ENCODE results near the gene MAP3K12. TPM values are rescaled to one million over a fixed set of nuclear protein-coding genes. Genes with fewer than 3 reads are reported as not detected.
A peak's percentile ranks its signal among the peaks of the same experiment; 100 is the strongest.
"Not testable (repeated sequence)": the region's sequence is repeated elsewhere in the genome, so short reads cannot be mapped to it uniquely, and the experiment has no call there.

MAP3K12 gene
- total RNA-seq, 1 donor from 2014 or later = 2.0 TPM

DNA sequence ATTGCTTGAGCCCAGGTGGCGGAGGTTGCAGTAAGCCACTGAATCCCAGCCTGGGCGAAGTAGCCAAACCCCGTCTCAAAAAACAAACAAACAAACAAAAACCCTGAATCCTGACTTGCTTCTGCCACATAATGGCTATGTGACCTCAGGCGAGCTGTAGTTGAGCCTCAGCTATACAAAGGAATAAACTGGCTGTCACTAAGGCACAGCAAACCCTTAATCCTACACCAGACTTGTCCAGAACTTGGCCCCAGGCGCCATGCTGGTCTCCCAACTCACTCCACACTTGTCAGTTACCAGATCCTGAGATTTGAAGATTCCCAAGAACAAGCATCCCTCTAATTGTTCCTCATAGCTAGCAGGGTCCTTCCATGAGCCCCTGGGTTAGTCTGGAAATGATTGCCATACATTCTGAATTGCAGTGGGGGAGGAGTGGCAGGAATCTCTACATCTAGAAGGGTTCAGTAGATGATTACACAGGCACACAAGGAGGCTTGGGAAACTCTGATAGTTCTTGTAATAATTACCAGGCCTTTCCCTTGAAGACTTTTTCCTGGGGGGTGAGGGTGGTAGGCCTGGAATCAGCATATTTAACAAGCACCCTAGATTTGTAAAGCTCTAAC lies 9.9 kb downstream of the MAP3K12 start:
- ATAC-seq = no peak

DNA sequence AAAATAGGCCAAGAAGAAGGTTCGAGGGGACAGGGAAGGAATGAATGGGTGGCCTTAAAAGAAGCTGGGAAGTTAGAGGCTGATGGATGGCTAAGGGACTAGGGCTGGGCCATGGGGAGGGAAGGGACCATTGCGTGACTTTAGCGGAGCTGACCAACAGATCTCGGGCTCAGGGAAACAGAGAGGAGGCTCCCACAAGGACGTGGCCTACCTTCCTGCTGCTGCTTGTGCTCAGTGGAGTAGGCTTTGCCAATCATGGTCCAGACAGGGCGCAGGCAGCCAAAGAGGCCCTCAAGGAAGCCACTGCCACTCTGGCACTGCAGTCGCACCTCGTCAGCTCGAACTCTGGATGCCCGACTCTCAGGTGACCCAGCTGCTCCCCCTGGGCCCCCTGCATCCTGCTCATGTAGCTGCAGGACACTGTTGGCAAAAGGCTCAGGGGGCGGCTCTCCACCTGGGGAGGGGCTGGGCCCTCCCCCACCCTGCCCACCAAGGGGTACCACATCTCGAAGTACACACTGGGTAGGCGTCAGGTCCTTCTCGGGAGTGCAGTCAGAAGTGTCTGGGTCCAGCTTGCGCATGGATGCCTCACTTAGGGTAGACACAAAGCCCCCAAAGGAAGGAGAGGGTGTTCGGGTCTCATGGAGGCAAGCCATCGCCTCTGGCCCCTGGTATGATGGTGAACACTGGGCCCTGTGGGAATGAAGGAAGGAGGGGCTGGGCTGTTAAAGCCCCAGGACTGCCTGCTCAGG lies 12.3 kb downstream of the MAP3K12 start:
- peak; percentile 2 for ATAC-seq

DNA sequence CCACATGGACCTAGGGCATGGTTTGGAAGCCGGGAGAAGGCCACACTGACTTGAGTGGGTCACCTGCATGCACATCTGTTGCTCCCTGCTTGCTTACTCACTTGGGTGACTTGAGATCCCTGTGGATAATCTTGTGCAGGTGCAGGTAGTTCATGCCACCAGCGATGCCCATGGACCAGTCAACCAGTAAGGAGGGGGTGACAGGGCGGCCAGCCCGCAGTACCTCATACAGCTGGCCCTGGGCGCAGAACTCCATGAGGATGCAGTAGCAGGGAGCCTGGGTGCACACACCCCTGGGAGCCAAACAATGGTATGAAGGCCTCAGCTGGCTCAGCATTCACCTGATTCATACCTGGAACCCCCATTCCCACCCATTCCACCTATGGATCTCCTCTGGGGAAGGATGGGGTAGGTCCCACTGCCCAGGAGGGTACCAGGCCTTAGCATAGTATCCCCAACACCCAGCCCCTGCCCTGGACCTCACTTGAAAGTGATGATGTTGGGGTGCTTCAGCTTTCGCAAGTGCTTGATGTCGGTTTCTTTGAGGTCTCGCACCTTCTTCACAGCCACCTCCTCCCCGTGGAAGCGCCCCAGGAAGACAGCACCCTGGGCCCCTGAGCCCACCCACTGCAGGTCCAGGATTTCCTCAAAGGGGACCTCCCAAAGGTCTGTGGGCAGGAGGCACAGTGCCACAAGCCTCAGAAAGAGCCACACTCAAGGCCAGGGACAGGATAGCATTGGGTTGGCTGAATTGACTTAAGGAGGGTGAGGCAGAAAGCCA lies 13.1 kb downstream of the MAP3K12 start:
- no peak for ATAC-seq

DNA sequence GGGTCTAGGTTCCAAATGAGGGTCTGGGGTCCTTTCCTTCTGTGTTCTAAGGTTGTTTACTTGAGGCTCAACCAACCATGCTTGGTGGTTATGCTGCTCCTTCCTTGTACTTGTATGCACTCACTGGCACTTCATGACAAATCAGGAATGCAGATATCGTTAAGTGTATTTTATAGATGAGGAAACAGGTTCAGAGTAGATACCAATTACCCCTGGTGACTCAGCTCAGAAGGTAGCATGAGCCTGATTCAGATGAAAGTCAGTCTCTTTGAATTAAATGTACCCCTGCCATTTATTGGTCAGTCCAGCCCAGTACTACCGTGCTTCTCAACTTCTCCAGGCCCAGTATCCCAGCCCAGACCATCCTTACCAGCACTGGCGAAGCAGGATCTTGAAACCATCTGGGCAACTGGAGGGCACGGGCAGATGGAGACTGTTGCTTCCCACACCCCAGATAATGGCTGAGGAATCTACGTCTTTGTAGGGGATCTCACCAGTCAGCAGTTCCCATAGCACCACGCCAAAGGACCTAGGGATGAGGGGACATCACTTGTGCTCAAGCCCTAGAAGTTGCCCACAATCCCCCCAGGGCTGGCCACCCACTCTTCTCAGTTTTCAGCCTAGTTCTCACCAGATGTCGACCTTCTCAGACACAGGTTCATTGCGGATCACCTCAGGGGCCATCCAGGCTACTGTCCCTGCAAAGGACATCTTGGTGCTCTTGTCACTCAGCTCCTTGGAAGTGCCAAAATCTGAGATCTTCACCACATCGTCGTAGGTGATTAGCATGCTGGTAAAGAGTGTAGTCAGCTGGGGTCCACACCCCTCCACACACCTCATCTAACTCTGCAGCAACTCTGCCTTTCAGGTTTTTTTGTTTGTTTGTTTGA lies 14.3 kb downstream of the MAP3K12 start:
- ATAC-seq = no peak

DNA sequence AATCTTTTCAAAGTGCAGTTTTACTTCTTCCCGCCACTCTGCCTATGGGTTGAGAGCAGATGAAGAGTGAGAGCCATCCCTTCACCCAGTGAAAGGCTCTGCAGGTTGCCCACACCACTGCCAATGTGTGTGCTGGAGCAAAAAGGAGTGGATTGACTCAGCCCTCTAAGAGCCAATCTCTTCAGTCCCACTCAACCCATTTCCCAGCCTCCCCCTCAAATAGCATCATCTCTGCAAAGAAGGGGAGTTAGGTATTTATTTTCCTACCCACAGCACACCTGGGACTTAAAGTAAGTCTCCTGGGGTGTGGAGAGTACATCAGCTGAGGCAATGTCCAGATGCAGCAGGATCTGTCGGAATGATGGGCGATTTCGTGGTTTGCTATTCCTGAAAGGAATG lies 15.3 kb downstream of the MAP3K12 start:
- ATAC-seq = no peak

DNA sequence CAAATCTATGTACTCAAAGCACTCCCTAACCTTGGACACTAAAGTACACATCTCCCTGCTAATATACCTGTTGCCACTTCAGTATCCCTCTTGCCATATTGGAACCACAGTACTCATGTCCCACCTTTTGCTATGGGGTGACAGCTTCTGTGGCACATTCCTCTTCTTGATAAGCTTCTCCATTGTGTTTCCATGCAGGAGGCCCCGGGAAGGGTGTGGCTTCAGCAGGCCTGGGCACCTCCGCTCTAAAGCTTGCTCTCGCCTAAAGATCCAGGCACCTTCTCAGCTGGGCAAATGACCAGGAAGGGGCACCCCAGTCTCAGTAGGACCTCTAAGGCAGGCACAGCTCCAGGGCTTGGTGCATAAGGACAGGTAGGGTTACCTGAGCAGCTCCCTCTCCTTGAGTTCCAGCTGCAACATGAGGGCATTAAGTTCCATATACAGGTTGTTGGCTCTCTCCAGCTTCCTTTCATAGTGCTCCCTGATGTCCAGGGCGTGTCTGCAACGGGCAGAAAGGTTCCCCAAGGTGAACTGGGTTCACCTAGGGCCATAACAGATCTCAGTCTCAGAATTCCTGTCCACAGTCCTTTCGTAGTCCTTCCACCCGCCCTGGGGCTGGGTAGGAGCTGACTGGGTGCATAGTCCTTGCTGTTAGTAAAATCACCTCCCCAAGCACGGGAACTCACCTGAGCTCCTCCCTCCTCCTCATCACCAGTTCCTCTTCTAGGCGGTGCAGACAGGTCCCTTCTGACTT lies 15.9 kb downstream of the MAP3K12 start:
- peak; percentile 30 for ATAC-seq

DNA sequence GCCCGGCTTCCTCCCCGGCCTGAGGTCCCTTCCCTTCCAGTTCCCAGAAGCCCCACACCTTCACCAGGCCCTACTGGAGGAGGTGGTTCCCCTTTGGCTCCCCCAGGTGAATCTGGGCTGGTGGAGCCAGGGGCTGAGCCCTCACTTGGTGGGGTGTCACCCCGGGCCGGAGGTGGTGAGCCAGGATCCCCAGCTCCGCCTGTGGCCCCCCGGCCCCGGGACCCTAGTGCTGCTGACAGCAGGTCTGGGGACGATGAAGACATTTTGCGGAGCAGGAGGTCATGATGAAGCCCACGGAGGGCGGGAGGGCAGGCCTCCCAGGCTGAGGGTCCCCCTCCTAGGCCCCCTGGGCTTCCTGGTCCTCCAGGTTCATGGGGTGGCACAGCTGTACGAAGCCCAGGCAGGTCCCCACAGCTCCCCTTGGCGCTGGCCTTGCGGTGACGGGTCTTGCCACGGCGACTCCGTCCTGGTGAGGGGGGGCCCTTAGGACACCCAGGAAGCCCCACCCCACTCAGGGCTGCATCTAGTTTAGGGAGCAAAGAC lies 16.6 kb downstream of the MAP3K12 start:
- ATAC-seq = peak; percentile 12

DNA sequence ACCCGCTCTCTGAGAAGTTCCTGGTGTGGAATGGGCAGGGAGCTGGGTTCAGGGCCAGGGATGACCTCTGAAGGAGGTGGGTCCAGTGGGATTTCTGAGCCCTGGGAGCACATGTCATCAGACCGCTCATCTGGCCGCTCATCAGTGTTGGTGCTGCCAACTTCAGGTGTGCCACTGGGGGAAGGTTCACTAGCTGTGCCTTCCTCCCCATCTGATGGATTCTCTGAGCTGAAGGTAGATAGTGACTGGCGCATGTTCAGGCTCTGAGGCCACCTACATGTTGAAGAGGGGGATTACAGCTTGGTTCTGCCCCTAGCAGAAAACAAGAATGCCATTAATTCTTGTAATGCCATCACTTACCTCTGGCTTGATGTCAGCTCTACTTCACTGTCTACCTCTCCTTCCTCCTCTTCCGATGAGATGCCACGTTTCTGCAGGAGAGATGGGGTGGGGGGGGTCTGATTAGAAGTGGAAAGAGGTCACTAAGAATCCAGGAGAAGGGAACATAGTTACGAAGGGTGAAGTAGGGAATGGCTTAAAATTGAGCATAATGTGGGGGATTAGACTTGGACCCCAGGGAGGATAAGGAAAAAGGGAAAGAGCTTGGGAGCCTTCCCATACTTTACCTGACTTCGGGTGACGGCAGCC lies 17.2 kb downstream of the MAP3K12 start:
- no peak for ATAC-seq

DNA sequence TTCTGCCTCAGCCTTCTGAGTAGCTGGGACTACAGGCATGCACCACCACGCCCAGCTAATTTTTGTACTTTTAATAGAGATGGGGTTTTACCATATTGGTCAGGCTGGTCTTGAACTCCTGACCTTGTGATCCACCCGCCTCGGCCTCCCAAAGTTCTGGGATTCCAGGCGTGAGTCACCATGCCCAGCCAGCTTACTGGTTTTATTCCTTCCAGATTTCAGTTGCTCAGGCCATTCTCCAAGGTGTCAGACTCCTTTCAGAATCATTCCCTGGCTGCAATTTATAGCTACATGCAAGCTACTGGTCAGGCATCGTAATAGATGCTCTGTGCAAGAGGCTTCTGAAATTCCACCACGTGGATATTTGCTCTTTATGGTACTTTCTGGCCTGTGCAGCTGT lies 17.8 kb downstream of the MAP3K12 start:
- not testable (repeated sequence) for ATAC-seq

DNA sequence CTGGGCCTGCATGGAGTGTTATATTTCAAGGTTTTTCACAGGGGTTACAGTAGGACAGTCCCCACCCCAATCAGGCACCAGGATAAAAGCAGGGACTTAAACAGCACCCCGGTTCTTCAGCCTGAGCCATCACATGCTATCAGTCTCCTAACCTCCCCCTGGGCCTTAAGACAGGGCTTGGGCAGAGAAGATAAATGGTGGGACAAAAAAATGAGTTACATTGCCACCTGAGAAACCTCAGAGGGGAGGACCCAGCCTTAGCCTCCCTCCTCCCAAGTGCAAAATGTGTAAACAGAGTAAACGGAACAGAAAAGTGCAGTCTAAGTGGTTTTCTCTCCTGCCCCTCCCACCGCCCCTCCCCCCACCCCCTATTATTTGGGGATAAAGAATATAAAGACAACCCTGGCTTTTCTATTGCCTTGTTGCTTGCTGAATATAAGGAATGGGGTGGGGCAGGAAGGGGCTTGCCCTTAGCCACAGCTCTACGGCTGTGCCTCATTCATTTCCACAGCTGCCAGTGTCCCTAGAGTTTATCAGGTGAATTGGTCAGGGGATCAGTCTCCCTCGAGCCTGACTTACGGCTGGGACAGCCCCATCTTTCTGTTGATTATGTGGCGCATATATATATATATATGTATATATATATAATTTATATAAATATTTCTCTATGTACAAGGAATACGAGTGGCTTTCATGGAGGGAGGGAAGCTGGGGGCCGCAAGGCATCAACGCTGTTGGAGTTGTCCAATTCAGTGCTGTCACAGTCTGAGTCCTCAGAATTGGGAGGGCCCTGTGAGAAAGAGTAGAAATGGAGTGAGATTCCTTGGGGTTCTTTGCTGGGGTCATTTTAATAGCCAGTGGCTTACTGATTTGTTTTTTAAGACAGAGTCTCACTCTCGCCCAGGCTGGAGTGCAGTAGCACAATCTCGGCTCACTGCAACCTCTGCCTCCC lies 18.5 kb downstream of the MAP3K12 start:
- no peak for ATAC-seq

DNA sequence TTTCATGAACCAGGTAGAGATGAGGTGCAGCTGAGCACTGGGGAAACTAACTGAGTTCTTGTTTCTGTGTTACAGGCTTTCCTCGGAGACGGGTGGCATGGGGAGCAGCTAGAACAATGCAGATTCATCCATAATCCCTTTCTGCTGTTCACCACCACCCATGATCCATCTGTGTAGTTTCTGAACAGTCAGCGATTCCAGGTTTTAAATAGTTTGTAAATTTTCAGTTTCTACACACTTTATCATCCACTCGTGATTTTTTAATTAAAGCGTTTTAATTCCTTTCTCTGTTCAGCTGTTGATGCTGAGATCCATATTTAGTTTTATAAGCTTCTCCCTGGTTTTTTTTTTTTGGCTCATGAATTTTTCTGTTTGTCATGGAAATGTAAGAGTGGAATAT lies 19.9 kb downstream of the MAP3K12 start:
- no peak for ATAC-seq

DNA sequence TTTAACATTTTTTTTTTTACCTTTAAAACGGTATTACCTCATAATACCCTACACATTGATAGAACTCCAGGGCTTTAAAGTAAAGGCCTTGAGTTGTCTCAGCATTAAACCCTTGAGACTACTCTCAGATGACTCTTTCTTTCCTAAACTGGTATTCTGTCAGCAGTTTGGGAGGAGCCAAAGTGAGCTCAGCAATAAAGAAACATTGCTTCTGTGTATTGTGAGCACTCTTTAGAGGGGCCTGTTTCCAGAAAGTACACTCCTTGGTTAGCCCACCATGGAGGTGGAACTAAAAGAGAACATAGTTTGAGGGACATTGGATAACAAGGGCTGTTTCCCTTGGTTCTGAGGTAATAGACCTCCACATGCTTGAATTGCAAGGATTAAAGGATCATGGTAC lies 20.4 kb downstream of the MAP3K12 start:
- ATAC-seq = no peak

DNA sequence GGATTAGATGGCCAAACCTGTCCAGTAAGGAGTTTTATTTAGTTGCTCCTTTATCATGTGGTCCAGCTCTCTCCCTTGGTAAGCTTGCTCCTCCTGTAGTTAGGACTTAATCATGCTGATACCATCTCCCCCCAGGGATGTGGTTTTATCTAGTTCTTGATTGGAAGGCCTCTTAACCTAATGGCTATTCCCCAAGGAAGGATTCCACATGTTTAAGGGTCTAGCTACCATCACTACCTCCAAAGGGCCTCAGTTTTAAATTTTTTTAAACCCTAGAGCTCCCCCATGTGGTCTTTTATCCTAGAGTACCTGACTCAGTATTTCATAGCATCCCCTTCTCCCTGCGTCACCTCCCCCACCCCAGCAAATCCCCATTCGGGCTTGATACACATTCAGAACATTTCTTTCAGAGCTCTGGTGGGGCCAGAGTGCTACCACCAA lies 22.5 kb downstream of the MAP3K12 start:
- no peak for ATAC-seq

DNA sequence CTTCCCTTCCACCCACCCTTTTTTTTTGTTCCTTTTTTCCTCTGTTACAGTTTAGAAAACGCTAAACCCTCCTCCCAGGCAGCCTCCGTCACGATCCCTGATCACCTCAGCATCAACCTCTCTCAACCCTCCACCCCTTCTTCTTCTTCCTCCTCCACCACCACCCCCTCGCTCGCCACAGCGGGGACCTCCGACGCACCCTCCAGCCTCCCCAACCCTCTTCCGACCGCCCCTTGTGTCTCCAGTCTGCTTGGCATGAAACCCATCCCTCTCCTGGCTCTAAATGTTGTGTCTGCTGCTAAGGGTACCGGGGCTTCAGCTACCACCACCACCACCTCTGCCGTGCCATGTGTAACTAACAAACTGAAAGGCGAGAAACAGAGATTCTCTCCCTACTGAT lies 24.4 kb downstream of the MAP3K12 start:
- no peak for ATAC-seq

DNA sequence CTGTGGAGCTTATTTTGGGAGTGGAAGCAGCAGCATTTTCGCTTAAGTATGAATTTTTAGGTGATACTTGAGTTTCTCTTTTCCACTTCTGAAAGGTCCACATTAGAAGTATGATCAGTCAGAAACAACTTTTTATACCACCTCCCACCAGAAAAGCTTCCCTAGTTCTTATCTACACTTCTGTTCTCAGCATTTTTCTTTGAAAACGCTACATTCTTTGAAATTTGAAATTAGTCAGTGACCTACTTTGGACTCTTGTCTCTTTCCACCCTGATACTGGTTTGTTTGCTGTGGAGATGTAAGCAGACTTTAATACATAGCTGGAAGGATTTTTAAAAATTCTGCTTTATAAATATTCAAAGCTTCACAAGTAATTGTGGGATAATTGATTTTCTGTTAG lies 25.2 kb downstream of the MAP3K12 start:
- ATAC-seq = no peak

DNA sequence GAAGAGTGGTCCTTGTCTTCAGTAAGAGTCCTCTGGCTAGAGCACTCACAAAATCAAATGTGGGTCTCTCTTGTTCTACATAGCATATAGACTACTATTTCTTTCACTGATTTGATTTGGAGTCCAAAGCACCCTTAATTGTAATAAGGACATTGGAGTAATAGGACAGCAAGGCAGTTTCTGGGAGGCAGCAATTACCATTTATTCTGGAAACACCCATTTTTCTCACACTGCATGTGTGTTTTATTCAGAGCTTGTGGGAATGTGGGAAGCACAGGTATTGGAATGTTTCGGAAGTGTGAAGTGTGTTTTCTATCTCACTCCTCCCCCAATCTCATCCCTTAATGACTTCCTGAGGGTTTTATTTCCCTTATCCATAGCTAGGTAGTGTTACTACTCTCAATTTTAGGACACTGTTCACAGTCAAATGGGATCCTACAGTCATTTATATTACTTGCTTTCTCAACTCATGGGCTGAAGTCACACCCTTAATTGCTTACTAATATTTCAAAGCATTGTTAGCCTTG lies 27.1 kb downstream of the MAP3K12 start:
- ATAC-seq = no peak

DNA sequence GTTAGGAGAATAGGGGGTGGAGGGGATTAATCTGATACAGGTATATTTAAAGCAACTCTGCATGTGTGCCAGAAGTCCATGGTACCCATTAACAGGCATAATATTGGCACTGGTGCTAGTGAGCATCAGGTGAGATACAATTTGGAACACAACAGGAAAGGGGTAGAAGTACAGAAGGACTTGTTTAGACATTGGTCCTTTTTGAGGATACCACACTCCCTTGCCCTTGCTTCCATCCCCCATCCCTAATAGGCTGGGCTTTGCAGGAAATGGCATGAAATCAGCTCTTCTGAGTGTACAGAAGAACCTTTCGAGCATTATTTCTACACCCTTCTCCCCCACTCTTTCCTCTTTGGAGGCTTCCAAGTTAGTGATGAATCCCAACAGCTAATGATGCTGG lies 31.0 kb downstream of the MAP3K12 start:
- no peak for ATAC-seq

DNA sequence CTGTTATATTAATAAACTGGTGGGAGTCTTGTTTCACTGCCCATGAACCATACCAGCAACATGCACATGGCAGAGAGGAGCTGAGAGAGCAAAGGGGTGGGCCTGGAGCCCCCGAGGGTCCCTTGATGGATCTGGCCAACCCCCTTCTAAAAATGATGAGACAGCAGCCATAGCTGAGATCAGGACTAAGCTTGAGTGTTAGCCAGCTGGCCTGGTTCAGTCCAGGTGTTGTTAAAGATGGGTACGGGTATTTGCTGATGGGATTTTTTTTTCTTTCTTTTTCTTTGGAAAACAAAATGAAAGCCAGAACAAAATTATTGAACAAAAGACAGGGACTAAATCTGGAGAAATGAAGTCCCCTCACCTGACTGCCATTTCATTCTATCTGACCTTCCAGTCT lies 31.4 kb downstream of the MAP3K12 start:
- no peak for ATAC-seq

DNA sequence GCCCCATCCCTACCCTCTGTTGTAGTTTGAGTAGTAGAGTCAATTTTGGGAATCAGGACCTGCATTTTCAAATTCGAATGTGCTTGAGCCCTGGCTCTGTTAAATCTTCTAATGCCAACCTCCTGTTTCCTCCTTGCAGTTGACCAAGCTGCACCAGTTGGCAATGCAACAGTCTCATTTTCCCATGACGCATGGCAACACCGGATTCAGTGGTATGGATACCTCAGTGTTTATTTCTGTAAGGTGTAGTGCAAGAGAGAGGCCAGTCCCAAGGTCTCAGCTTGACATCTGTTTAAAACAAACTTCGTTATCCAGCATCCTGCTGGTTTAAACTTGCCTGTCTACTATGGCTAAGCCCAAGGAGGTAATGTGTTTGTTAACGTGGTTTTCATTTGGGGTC lies 32.2 kb downstream of the MAP3K12 start:
- ATAC-seq = no peak

DNA sequence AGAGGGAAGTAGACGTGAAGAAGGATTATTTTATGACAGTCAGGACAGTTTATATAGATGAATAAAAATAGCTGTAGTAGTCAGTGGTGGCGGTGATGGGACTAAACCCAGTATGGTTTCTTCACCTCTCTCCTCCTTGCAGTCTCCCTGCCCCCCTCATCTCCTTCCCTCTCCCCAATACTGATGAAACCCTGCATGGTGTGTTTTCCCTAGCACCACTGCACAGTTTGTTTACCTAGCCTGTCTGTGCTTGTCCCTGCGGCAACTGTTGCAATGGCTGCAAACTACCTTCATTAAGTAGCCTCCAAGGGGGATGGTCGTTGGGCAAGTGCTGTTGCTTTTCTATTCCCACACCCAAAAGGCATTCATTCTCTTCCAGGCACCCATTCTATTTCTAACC lies 32.6 kb downstream of the MAP3K12 start:
- ATAC-seq = peak; percentile 63

Measured in esophagus mucosa (tissue), 1 donor.